NB4 (cell line): ENCODE data around the gene VAV3.

Experiments
- DNase-seq: peaks from one replicate; pipeline ENCODE4 v3.0.0; 2010; ENCODE audit warnings: low read depth
- H3K4me3 ChIP-seq: one replicate; pipeline ENCODE4 v1.5.1; 2011; ENCODE audit warnings: mild to moderate bottlenecking, low read depth, low read length, moderate library complexity
- MYC ChIP-seq: IDR thresholded peaks from 2 replicates; pipeline ENCODE4 v1.6.1; 2011; ENCODE audit warnings: low read depth, low read length
- POLR2A ChIP-seq: IDR thresholded peaks from 2 replicates; pipeline ENCODE4 v1.6.1; 2011; ENCODE audit warnings: mild to moderate bottlenecking; ENCODE audit not compliant: insufficient read length; ENCODE audit errors: extremely low read depth
- TF ChIP-seq, protein P1 (sequence below): IDR thresholded peaks from 2 replicates; pipeline ENCODE4 v1.6.1; 2011; ENCODE audit warnings: low read depth, low read length
- TF ChIP-seq, protein P2 (sequence below): IDR thresholded peaks from one replicate; pipeline ENCODE4 v1.5.1; 2012; ENCODE audit warnings: low read depth, low read length

The VAV3 gene

DNA sequence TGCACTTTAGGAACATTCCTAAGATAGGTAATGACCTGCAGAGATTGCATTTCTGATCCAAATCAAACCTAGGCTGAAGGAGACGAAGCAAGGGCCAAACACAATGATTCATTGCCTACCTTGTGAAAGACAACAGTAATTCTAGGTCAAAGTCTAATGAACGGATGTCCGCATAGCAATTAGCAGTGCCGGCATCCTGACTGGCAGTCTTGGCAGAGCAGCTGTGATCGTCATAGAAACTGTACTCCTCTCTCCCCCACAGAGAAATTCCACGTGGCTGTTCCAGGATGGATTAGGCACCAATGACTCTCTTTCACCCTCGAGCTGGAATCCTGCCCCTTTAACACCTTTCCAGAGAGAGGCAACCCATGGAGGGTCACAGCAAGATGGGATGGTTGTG lies 28.9 kb upstream of the VAV3 start:
- no peak for TF ChIP-seq POLR2A
- DNase-seq = no peak
- H3K4me3 ChIP-seq = no peak overlapping the region

DNA sequence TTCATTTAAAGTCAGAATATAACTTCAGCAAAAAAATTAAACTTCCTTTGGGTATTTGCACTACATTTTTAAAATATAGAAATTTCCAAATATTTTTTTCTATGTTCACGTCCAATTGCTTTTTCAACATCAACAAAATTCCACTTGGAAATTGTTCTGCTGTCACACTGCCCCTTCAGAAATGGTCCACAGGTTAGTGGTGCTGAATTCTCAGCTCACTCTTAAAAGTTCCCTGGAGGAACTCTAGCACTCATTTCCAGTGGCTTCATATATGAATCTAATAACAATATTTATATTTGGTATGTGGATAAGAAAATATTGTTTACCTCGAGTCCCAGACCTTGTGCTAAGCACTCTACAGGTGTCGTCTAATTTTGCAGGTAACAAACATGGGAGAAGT lies 27.4 kb upstream of the VAV3 start:
- DNase-seq = no peak
- TF ChIP-seq, protein P1, sequence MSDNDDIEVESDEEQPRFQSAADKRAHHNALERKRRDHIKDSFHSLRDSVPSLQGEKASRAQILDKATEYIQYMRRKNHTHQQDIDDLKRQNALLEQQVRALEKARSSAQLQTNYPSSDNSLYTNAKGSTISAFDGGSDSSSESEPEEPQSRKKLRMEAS = no peak
- no peak for TF ChIP-seq POLR2A
- no peak for TF ChIP-seq MYC
- TF ChIP-seq, protein P2, sequence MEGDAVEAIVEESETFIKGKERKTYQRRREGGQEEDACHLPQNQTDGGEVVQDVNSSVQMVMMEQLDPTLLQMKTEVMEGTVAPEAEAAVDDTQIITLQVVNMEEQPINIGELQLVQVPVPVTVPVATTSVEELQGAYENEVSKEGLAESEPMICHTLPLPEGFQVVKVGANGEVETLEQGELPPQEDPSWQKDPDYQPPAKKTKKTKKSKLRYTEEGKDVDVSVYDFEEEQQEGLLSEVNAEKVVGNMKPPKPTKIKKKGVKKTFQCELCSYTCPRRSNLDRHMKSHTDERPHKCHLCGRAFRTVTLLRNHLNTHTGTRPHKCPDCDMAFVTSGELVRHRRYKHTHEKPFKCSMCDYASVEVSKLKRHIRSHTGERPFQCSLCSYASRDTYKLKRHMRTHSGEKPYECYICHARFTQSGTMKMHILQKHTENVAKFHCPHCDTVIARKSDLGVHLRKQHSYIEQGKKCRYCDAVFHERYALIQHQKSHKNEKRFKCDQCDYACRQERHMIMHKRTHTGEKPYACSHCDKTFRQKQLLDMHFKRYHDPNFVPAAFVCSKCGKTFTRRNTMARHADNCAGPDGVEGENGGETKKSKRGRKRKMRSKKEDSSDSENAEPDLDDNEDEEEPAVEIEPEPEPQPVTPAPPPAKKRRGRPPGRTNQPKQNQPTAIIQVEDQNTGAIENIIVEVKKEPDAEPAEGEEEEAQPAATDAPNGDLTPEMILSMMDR = no peak
- H3K4me3 ChIP-seq = no peak overlapping the region

DNA sequence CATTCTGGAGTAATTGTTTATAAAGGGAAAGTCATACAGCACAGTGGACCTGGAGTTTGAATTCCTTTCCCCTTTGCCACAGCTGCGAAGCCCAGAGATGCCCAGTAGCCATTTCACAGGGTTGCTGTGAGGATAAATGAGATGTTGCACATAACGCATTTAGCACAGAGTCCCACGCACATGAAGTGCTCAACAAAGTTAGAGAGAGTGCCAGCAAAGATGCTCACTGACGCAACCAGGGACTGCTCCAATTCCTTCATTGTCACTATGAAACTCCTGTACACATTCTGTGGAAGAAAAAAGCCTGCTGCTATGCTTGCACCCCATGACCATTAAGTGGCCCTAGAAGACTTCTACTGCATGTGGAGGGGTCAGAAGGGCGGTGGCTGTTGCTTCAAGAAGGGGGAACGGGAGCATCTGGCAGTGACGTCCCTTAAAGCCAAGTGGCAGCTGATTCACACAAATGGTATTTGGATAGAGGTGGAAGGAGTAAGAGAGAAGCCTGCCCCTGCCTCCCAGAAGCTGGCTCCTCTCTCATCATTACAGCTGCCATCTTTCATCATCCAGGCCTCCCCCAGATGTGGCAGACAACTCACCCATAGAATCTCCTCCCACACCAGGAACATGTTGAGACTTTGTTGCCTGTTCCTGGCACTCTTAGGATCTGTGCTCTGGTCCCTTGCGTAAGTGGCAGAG lies 26.5 kb upstream of the VAV3 start:
- no peak overlapping the region for H3K4me3 ChIP-seq
- TF ChIP-seq, protein P2 = no peak
- TF ChIP-seq, protein P1 = no peak
- no peak for TF ChIP-seq MYC
- TF ChIP-seq POLR2A = no peak
- DNase-seq = peak; percentile 59

DNA sequence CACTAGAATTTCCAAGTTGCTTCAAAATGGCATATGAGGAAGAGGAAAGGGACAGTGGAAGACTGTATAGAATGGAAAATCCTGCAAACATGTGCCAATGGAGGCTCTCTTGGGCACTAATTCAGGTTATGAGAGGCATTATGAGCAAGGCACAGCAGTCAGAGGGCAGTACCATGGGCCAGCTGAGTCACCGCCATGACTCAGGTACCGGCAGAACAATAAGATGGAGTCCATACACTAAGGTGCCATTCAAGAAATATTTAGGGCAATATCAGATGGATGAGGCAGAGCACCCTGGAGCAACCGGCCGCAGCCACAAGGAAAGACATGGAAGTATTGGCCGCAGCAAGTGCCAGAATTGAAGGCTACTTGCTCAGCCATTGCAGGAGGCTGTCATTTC lies 25.6 kb upstream of the VAV3 start:
- no peak for DNase-seq
- no peak overlapping the region for H3K4me3 ChIP-seq
- TF ChIP-seq POLR2A (no peak), MYC (no peak)
- TF ChIP-seq, protein P2 = no peak
- TF ChIP-seq, protein P1 = no peak

DNA sequence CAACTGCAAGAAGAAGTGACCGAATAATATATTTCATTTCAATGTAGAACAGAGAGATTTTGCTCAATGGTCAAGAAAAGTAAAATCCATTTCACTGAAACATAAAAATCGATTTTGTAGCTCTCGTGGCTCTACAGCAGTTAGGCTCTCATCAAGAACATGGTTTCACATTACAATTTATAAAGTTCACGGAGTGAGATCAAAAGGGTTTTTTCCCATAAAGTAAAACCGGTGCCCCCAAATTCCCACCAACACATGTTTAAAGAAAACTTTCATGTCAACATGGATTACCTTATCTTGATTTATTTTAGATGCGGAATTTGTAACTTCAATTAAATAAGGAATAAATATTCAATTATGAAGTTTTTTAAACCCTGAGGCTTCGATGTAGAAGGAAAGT lies 16.3 kb upstream of the VAV3 start:
- no peak for TF ChIP-seq POLR2A
- TF ChIP-seq, protein P2 = no peak
- no peak overlapping the region for H3K4me3 ChIP-seq
- no peak for DNase-seq

DNA sequence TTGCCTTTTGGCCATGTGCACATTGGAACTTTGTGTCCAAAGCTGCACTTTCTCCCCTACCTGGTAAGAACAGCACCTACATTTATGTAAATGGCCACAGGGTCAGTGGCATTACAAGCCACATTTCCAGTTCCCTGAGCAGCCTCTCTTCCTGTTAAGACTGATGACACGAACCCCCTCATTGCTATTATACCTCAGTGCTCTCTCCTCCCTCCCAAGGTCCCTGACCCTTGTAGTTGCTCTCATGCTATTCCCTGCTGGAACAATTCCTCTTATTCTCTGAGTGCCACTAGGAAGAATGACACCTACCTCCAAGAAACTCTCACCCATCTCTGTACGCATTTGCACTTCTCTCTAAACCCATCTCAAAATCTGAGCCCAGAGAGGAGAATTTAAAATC lies 14.9 kb upstream of the VAV3 start:
- DNase-seq = no peak
- H3K4me3 ChIP-seq = no peak overlapping the region
- TF ChIP-seq, protein P1 = no peak
- TF ChIP-seq POLR2A = no peak
- TF ChIP-seq, protein P2 = no peak
- TF ChIP-seq MYC = no peak
